HG02981 (cell line): Measurements from ENCODE around the gene SMARCC2.
A peak's percentile ranks its signal among the peaks of the same experiment; 100 is the strongest.
"Not testable (repeated sequence)": the region's sequence is repeated elsewhere in the genome, so short reads cannot be mapped to it uniquely, and the experiment has no call there.

Source experiments
- ATAC-seq: cut with Tn5 transposase; IDR thresholded peaks from one replicate; pipeline ENCODE4 v1.9.1; 2021; ENCODE audit warnings: mild to moderate bottlenecking, moderate library complexity; ENCODE audit not compliant: unreplicated experiment

The SMARCC2 gene

DNA sequence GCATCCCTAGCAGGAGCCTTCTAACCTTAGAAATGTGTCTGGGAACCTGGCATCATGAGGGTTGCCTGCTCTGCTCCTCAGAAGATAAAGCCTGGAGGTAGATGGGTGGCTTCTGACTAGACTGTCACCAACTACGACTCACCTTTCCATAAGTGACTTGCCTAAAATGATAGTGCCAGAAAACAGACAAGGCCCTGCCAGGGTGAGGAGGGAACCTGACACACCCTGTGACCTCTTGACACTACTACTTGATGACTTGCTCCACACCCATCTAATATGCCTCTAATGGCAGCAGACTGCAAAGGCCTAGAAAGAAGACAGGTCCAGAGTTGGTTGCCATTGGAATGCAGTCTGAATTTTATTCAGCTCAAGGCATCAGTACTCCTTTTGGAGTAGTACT is 23.1 kb upstream of the SMARCC2 start:
- no peak for ATAC-seq

DNA sequence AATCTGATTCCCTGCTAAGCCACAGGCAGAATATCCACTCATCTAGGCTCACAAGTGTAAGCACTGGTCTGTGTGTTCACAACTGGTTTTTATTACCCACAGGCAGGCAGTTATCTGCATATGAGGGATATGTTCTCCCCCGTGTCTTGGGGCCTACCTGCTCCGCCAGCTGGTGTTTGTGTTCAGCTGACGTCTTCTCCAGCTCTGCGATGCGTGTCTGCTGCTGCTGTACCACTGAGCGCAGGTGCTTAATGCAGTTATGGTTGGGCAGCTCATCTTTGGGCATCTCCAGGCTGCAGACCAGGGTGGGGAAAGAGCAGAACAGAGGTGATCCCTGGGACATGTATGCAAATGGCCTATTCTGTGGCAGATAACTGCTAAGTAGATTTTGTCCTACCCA is 18.7 kb upstream of the SMARCC2 start:
- no peak for ATAC-seq

DNA sequence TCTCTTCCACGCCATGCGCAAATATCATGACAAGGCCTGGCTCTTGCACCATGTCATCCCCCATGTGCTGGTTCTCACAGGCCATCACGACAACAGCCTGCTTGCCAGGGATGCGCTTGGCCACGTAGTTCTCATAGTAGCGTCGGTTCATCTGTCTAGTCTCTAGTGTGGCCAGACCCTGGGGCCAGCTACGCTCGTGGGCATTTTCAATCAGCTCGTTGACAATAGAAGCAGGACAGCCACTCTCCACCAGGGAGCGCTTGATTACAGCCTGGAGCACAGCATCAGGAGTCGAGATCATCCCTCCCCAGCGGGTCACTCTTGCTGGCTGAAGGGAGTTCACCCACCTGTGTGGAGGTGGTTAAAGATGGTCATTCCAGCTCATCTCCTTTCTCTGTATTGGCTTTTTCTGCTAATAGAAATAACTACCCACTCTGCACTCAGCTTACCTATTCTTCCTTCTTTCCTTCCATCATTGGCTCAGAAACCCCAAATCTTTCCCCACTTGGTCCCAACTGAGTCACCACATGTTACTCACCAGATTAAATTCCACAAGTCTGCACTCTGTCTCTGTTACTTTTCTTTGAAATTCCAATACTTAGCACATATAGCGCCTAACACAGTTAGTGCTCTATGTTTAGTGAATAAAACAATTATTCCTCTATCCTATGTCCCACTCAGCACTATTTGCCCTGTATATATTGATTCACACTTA is 17.3 kb upstream of the SMARCC2 start:
- no peak for ATAC-seq

- no peak for ATAC-seq
Measured at GRCh38 chr12:56205445-56205844, 16.2 kb upstream of the SMARCC2 start.

- ATAC-seq: no peak
Measured at GRCh38 chr12:56204275-56204674, 15.0 kb upstream of the SMARCC2 start.

DNA sequence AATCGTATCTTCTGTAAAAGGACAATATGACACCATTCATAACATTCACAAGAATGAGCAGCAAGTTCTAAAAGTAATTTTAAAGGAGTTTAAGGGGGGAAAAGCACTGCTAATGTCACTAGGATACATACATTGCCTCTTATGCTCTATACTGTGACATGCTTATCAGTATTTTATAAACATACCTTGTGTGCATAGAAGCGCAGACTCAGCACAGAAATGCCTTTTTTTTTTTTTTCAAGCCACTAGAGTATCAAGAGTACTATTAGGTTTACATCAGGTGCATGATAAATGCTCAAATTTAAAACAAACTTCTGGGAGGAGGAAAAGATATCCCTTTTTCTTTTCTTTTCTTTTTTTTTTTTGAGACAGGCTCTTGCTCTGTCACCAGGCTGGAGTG is 13.6 kb upstream of the SMARCC2 start:
- no peak for ATAC-seq

GRCh38 chr12:56202366-56202765 is 13.1 kb upstream of the SMARCC2 start:
- ATAC-seq: no peak

DNA sequence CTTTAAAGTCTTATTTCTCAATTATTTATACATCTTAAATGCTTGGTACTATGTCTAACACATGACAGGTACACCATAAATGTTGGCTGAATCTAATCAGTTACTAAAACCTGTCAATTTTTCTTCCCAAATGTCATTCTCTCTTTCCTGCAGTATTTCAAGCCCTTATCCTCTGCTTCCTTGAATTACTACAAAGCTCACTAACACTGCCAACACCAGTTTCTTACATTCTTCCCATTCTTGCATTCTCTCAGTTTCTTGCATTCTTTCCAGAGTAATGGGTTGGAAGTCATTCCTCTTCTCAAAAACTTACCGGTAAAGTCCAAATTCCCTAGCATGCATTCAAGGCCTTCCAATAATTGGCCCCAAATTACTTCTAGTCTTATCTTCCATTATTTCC is 9.6 kb upstream of the SMARCC2 start:
- no peak for ATAC-seq

GRCh38 chr12:56197921-56198635 is 8.8 kb upstream of the SMARCC2 start:
- no peak for ATAC-seq

GRCh38 chr12:56196818-56197550 is 7.7 kb upstream of the SMARCC2 start:
- ATAC-seq: not testable (repeated sequence)

- ATAC-seq: no peak
Measured at GRCh38 chr12:56193025-56193578, 3.8 kb upstream of the SMARCC2 start.

- ATAC-seq: no peak
Measured at GRCh38 chr12:56192582-56192981, 3.3 kb upstream of the SMARCC2 start.

DNA sequence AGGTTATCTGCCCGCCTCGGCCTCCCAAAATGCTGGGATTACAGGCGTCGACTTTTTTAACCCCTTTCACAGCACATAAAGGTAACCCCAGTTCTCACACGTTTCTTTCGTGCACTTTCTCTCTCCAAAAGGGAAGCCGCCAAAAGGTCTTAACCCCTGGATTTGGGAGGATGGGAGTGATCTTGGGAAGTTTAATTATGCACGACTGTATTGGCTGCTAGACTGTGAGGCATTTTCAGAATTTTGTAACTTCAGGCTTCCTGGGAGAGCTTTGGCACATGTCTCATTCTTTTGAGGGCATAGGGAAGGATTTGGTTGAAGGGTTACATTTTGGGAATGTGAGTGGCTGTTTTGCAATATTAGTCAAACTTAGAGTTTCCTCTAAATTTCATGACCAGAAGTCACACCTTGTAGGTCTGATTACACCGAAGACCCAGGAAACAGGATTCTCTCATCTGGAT is 1.4 kb upstream of the SMARCC2 start:
- ATAC-seq: no peak

- peak; percentile 31 for ATAC-seq
Measured at GRCh38 chr12:56189918-56190694, 823 bp upstream of the SMARCC2 start.

GRCh38 chr12:56188778-56189098 is 545 bp downstream of the SMARCC2 start:
- no peak for ATAC-seq

DNA sequence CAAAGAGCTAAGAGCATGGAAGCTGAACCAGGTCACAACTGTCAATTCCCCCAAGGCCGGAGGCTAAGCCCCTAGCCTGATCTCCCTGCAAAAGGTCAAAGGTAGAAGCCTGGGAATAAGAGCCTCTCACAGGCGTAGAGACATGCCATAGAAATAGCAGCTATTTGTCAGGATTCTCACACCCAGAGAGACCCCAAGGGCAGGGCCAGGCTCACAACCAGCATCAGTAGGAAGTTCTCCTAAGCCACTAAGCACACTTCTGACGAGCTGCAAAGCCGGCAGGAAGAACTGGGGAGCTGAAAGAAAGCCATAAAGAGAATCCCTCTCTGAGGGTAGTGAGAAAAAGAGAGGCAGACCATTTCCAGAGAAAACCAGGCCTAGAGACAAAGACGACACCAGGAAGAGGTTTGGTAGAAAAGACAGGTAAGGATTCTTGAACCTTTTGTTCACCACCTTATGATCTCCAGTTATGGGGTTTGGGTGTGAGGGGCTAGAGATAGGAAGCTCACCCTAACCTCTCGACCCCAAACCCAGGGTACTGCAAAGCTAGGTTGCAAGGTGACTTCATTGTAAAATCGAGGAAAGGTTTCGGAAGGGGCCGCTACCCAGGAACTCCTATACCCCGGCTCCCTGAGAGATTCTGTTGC is 1.0 kb downstream of the SMARCC2 start:
- ATAC-seq: no peak

DNA sequence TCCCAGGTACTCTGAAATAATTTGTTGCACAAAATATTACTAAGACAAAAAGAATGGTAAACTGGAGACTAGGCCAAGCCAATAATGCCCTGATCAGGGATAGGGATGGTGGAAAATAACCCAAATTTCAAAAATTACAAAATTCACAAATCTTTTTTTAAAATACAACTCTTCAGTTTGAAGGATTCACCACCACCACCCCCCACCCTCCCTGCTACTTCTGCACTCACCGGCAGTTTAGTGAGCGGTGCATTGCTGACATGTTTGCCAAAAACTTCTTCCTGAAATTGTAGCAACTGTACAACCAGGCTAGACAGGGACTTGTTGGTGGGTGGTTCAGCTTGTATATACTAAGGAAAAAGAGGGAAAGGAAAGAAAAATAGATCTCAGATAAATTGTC is 2.3 kb downstream of the SMARCC2 start:
- ATAC-seq: no peak

DNA sequence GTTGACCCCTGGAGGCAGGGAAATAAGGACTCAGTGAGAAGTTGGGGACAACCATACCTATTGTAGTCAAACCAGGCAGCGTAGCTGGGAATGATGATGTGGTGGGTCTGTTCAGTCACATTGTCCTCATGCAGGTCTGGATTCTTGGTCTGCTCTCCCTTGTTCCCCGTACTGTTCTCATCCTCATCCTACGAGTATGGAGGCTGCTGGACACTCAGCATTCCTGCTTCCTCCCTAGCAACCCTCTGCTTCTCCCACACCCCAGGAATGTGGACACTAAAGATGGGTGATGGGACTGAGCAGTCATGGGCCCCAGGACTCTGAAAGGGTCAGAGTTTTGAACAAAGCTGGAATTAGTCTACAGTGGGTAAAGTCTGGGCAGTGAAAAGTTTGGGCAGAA is 10.9 kb downstream of the SMARCC2 start:
- no peak for ATAC-seq

- no peak for ATAC-seq
Measured at GRCh38 chr12:56172839-56173238, 16.4 kb downstream of the SMARCC2 start.

- ATAC-seq: no peak
Measured at GRCh38 chr12:56169229-56169759, 20.0 kb downstream of the SMARCC2 start.
